Heart left ventricle (tissue), 13 donors: ENCODE measurements around the gene GJD3.
"Not testable (repeated sequence)": the region's sequence is repeated elsewhere in the genome, so short reads cannot be mapped to it uniquely, and the experiment has no call there.

ENCODE experiments used
- CTCF ChIP-seq, 12 donors: fragments of 200-600 bp; sonication (generic) in 4 of 12; IDR thresholded peaks; one replicate each; pipeline versions ENCODE4 v1.5.0 to v1.8.0; 2018 to 2022; ENCODE audit warnings: antibody characterized with exemption in 12 of 12, mild to moderate bottlenecking in 5 of 12
- POLR2A ChIP-seq, 2 donors: fragments of 450-650 bp; IDR thresholded peaks; one replicate each; pipeline ENCODE4 v1.6.1; 2017; ENCODE audit warnings: antibody characterized with exemption in 2 of 2, mild to moderate bottlenecking in 2 of 2, moderate library complexity in 2 of 2
- donor health status: ischemic (EF 13 %, LVEDD 7.1; RV severe dilation, severe dysfunction).
- donor health status: DM: no; HTN: yes; CAD: no.
- donor health status: DM: no; HTN: no; CAD: no.
- donor health status: ischemic (EF 25% LVEDD 6.9; RV normal size, moderate dysfunction).
- donor health status: ischemic (EF 25% LVEDD 5.7; RV mildly dilated, moderate dysfunction).
- donor health status: ischemic (EF 35%, LVEDD 5.7; RV mildly dilated, moderate dysfunction).
- donor health status: nonischemic (EF 11% LVEDD 7.7; RV severe dilation, severe dysfunction).
- donor health status: DM: yes; HTN: yes; CAD: no.
- donor health status: PGD.
- donor health status: ischemic (EF 29% LVEDD 5.4; RV normal size, mild dysfunction).
- donor health status: nonischemic (EF 23%, LVEDD 6.1; RV moderate dilation, normal function).

- not testable (repeated sequence) for TF ChIP-seq CTCF, POLR2A (IDR thresholded peaks at IDR 0.05)
Measured at GRCh38 chr17:40372644-40373043, 8.1 kb upstream of the GJD3 start.
